GM18951 (cell line): ENCODE measurements around the gene MMP10.

ENCODE experiments used
- POLR2A ChIP-seq: IDR thresholded peaks from 4 replicates; pipeline ENCODE4 v1.6.1; 2011; ENCODE audit warnings: mild to moderate bottlenecking; ENCODE audit not compliant: insufficient read length, insufficient read depth; ENCODE audit errors: extremely low read depth
- in situ Hi-C: fragments of 300-500 bp; cut with MboI; formaldehyde crosslinking; loops from one replicate; pipeline ENCODE4 v1.12.0; 2022; ENCODE audit warnings: low sequenced_read_pairs, mixed read lengths, inconsistent platforms; ENCODE audit not compliant: unreplicated experiment

MMP10 gene

GRCh38 chr11:102729849-102730815, 50.3 kb downstream of the MMP10 start:
- no peak for TF ChIP-seq POLR2A
- in situ Hi-C loops: no loop called here

- in situ Hi-C loops: no loop called here
- TF ChIP-seq POLR2A: no peak
These were observed 52.5 kb downstream of the MMP10 start for GRCh38 chr11:102727890-102728289.

- in situ Hi-C loops: no loop called here
- TF ChIP-seq POLR2A: no peak
These were observed 55.4 kb downstream of the MMP10 start, which contains the start of gene MMP8 for GRCh38 chr11:102724904-102725500. Gene MMP8, minus strand, starts transcription at chr11:102724954. Its CDS starts 99 bp downstream, at chr11:102724855.

GRCh38 chr11:102722821-102723220, 57.6 kb downstream of the MMP10 start:
- in situ Hi-C loops: no loop called here
- no peak for TF ChIP-seq POLR2A
